Ishikawa (cell line): ENCODE measurements around the gene CNIH1.

ENCODE experiments used
- EGR1 ChIP-seq: IDR thresholded peaks from 2 replicates; pipeline ENCODE4 v1.6.1; 2012
- FOXM1 ChIP-seq: IDR thresholded peaks from 2 replicates; pipeline ENCODE4 v1.6.1; 2012; ENCODE audit warnings: low read depth, borderline replicate concordance
- REST ChIP-seq: IDR thresholded peaks from 2 replicates; pipeline ENCODE4 v1.6.1; 2012; ENCODE audit warnings: low read depth, mild to moderate bottlenecking

GRCh38 chr14:54472315-54472714 is 31.1 kb upstream of the CNIH1 start:
- TF ChIP-seq REST, result no peak
- TF ChIP-seq EGR1, result no peak
- no peak for TF ChIP-seq FOXM1
